ENCODE measurements around the gene GKAP1.
"Not testable (repeated sequence)": the region's sequence is repeated elsewhere in the genome, so short reads cannot be mapped to it uniquely, and the experiment has no call there.

GKAP1 gene

DNA sequence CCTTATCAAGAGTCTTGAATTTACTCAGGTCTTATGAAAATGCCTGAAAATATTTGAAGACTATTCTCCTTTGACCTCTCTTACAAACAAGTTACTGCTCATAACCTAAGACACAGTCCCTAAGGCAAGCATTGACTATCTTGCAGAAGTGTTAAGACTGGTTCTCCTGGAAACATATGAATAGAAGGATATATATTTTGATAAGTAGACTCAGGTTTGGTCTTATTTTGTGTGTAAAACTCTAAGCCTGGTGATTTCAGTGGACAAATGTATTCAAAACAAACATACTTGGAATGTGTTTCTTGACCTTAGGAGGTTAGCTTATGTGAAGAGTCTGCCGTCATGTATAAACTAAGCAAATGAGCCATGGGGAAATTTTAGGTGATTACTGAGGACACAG, 102.3 kb downstream of the GKAP1 start:
- TF ChIP-seq CTCF (conservative IDR thresholded peaks at IDR 0.05; ENCODE audit: low read depth, low read length), result no peak
- H3K4me3 ChIP-seq (ENCODE audit: low read depth, low read length), result no peak overlapping the region
- peak; percentile 8 for DNase-seq (ENCODE audit: low read depth)

GRCh38 chr9:83714329-83714728, 103.2 kb downstream of the GKAP1 start:
- DNase-seq (ENCODE audit: low read depth), result peak; percentile 18

GRCh38 chr9:83708515-83709158, 108.9 kb downstream of the GKAP1 start:
- TF ChIP-seq CTCF (conservative IDR thresholded peaks at IDR 0.05; ENCODE audit: low read depth, low read length), result no peak
- peak; percentile 76 for DNase-seq (ENCODE audit: low read depth)
- peak overlapping the region; percentile 96 for H3K4me3 ChIP-seq (ENCODE audit: low read depth, low read length)

More at GRCh38 chr9:83714329-83714728, 103.2 kb downstream of the GKAP1 start:
- no peak overlapping the region for H3K4me3 ChIP-seq (ENCODE audit: low read depth, low read length)
- TF ChIP-seq CTCF (conservative IDR thresholded peaks at IDR 0.05; ENCODE audit: low read depth, low read length), result peak; percentile 45

DNA sequence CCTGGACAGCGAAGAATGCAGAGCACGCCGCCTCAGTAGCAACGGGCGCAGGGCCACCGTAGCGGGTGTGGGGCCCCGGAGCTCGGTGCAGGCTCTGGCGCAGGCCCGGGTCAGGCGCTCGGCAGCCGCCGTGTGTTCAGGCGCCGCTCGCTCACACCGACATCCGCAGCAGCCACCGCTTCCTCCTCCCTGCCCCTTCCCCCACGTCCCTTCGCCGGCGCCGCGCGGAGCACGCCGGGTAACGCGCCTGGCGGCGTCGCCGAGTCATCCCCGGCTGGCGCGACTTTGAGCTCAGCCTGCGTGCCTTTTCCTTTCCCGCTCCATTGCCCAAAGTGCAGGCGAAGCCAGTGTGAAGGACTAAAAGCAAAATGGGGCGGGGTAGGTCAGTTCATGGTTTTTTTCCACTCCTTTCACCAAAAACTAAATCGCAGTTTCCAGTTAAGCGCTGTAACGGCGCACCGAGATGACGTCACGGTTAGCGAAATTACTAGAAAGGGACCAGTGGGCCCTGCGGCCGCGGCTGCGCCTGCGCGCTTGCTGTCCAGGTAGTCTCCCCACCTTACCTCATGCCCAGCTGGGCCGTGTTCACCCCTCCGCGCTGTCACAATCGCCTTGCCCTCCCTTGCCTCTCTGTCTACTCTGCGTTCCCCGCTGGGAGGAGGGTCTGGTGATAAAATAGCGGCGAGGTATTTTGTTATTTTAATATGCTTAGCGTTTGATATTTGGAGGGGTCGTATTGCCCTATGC, 109.6 kb downstream of the GKAP1 start, which contains the start of gene UBQLN1:
Gene UBQLN1, minus strand, starts transcription at position 191 of the 747 bp plus-strand sequence. CDS start 279 bp downstream, outside the sequence.
- DNase-seq (ENCODE audit: low read depth), result peak; percentile 95
- TF ChIP-seq CTCF (conservative IDR thresholded peaks at IDR 0.05; ENCODE audit: low read depth, low read length), result no peak

DNA sequence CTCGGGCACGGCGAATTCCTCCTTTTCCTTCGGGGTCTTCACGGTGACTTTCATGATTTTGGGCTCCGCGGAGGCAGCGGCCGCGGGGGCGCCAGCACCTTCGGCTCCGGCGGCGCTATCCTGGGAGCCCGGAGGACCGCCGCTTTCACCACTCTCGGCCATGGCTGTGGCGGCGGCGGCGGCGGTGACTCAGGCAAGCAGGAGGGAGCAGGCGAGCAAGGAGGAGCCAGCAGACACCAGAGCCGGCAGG, 110.1 kb downstream of the GKAP1 start:
- peak overlapping the region; percentile 96 for H3K4me3 ChIP-seq (ENCODE audit: low read depth, low read length)
- no peak for DNase-seq (ENCODE audit: low read depth)

More for the DNA sequence above, 109.6 kb downstream of the GKAP1 start, which contains the start of gene UBQLN1:
- peak within 1 kb of the TSS; percentile 96 for H3K4me3 ChIP-seq (ENCODE audit: low read depth, low read length)

DNA sequence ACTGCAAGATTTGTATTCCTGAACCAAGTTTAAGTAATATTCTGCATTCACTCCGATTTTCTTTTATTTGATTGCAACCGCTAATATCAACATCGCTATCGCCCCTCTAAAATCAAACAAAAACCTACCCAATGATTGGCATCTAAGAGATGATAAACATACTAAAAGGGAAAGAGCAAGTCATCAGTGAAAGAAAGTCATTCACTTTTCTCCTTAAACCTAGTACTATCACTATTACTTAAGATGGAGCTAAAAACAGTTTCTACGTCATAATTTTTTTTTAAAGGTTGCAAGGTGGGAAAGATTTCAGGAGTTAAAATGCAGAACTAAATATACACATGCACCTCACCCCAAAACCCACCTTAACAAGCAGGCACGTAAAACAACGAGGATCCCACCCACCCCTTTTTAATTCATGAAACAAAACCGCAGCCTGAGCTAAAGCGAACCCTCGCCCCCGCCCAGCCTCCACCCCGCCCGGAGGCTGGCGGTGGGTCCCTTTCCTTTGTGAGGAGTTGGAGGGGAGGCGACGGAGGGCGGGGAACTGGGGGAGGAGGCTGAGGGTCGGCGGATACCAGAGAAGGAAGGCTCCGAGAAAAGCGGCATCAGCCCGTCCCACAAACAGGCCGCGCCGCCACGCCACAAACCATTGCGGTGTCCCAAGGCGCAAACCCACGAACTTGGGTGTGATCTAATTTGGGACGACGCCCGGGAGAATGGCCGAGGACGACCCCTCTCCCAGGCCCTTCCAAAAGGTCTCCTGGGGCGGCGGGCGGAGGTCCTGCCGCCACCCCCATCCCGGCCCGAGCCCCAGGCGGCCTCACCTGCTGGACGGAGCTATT, 110.7 kb downstream of the GKAP1 start:
- no peak for TF ChIP-seq CTCF (conservative IDR thresholded peaks at IDR 0.05; ENCODE audit: low read depth, low read length)
- peak; percentile 30 for DNase-seq (ENCODE audit: low read depth)

More for the DNA sequence above, 110.1 kb downstream of the GKAP1 start:
- no peak for TF ChIP-seq CTCF (conservative IDR thresholded peaks at IDR 0.05; ENCODE audit: low read depth, low read length)

GRCh38 chr9:83705219-83705651, 112.3 kb downstream of the GKAP1 start:
- H3K4me3 ChIP-seq (ENCODE audit: low read depth, low read length); DNase-seq (ENCODE audit: low read depth): not testable (repeated sequence)

More for the DNA sequence above, 110.7 kb downstream of the GKAP1 start:
- peak overlapping the region; percentile 96 for H3K4me3 ChIP-seq (ENCODE audit: low read depth, low read length)
